Middle frontal gyrus (tissue), 1 donor: ENCODE results near the gene PMPCA.
"Not testable (repeated sequence)": the region's sequence is repeated elsewhere in the genome, so short reads cannot be mapped to it uniquely, and the experiment has no call there.

Experiments used
- DNase-seq: peaks from one replicate; pipeline ENCODE4 v3.0.0-alpha.2; 2015; ENCODE audit warnings: low spot score; ENCODE audit errors: extremely low spot score

PMPCA gene

DNA sequence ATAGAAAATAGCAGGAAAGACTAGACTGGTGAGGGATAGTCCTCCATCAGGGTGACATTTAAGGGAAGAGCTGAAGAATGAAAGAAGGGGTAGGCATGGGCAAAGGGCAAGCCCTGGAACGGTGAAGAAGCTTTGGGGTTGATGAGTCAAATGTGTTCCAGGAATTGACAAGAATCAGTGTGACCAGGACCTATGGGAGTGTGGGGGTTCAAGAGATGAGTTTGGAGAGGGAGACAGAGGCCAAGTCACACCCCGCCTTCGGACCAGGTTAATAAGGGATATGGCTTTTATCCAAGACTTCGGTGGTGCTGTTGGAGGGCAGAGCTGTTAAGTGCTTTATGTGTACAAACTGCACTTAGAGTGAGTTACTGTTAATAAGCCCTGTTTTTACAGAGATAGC lies 920 bp downstream of the PMPCA start:
- DNase-seq = no peak

DNA sequence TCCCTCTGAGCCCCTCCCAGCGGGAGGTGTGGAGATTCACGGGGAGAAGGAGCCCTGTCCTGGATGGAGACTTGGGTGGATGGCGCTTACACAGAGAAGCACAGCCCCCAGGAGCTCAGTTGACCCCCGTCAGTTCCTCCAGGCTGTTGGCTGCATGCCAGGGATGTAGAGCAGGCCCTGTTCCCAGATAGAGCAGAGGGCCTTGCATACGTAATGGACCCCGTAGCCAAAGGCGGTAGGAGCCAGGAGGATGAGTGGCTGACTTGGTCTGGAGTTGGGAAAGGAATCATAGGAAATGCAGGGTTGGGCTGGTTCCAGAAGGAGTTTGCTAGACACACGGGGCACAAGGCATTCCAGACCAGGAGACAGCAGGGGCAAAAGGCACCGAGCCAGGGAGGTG lies 2.5 kb downstream of the PMPCA start:
- DNase-seq = no peak

DNA sequence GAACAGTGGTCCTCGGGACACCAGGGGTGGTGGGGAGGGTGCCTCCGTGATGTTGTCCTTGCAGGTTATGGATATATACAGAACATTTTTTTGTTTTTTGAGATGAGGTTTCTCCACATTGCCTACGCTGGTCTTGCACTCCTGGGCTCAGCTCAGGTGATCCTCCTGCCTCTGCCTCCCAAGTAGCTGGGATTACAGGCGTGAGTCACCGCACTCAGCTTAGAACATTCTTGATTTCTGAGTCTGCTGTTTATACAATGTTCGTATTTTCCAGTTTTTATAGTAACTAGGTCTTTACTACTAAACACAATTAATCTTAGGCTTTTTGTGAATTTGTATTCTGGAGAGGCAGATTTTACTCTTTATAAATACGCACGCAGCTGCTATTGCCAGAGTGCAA lies 6.0 kb downstream of the PMPCA start:
- no peak for DNase-seq

DNA sequence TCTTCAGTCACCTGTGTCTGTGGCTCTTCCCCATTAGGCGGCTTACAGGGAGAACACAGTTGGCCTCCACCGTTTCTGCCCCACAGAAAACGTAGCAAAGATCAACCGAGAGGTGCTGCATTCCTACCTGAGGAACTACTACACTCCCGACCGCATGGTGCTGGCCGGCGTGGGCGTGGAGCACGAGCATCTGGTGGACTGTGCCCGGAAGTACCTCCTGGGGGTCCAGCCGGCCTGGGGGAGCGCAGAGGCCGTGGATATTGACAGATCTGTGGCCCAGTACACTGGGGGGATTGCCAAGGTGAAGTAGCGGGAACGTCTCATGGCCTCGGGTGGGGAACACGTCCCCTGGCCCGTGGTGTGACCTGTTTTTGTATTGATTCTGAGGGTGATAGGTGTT lies 6.5 kb downstream of the PMPCA start:
- DNase-seq = no peak

DNA sequence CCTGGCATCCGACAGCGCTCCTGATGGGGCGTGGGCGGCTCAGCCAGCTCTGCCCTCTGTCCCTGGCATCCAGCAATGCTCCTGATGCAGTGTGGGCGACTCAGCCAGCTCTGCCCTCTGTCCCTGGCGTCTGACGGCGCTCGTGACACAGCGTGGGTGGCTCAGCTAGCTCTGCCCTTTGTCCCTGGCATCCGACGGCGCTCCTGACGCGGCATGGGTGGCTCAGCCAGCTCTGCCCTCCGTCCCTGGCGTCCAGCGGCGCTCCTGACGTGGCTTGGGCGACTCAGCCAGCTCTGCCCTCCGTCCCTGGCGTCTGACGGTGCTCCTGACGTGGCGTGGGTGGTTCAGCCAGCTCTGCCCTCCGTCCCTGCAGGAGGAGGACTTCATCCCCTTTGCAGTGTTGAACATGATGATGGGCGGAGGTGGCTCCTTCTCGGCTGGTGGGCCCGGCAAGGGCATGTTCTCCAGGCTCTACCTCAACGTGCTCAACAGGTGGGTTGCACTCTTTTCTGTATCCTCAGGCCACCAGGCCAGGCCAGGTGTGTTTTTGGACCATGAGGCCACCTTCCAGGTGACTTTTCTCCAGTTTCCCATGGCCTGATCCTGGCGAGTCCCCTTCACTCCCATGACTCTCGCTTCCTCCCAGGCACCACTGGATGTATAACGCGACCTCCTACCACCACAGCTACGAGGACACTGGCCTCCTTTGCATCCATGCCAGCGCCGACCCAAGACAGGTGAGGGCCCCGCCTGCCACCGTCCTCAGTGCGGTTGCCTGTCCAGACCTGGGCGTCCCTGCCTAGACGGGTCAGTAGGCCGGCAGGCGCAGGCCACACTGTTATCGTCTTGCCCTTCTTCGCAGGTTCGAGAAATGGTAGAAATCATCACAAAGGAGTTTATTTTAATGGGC lies 8.0 kb downstream of the PMPCA start:
- no peak for DNase-seq

DNA sequence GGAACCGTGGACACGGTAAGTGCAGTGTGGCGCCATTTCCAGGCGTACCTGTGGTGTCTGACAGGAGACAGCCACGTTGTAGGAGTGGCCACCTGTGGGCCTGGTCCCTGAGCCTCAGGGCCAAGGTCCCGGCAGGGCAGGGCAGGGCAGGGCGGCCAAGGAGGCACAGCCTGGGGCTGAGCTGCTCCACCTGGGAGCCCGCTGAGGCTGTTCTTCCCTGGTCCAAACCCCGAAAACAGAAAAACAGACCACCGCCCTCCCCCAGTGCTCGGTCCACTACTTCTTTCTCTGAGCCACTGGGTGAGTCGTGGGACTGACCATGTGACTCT lies 8.6 kb downstream of the PMPCA start:
- no peak for DNase-seq

DNA sequence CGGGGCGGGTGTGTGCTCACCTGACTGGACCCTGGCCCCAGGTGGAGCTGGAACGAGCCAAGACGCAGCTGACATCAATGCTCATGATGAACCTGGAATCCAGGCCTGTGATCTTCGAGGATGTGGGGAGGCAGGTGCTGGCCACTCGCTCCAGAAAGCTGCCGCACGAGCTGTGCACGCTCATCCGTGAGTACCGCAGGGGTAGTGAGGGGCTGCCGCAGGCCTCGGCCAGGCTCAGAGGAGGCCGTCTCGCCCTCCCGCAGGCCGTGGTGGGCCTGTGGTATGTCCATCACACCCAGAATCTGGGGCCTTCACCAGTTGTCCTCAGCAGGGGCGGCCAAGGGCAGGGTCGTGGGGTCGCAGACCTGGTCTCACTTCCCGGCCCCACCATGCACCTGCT lies 11.3 kb downstream of the PMPCA start:
- no peak for DNase-seq

DNA sequence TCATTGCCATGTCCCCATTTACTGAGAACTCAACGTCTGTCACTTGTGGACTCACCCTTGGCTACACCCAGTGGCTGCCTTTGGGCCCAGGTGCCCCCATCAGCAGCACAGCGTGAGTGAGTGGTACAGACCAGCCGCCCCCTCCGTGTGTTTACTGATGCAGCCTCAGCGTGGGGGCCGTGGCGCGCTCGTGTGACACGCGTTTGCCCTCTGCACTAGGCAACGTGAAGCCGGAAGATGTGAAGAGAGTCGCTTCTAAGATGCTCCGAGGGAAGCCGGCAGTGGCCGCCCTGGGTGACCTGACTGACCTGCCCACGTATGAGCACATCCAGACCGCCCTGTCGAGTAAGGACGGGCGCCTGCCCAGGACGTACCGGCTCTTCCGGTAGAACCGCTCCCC lies 12.4 kb downstream of the PMPCA start:
- no peak for DNase-seq

DNA sequence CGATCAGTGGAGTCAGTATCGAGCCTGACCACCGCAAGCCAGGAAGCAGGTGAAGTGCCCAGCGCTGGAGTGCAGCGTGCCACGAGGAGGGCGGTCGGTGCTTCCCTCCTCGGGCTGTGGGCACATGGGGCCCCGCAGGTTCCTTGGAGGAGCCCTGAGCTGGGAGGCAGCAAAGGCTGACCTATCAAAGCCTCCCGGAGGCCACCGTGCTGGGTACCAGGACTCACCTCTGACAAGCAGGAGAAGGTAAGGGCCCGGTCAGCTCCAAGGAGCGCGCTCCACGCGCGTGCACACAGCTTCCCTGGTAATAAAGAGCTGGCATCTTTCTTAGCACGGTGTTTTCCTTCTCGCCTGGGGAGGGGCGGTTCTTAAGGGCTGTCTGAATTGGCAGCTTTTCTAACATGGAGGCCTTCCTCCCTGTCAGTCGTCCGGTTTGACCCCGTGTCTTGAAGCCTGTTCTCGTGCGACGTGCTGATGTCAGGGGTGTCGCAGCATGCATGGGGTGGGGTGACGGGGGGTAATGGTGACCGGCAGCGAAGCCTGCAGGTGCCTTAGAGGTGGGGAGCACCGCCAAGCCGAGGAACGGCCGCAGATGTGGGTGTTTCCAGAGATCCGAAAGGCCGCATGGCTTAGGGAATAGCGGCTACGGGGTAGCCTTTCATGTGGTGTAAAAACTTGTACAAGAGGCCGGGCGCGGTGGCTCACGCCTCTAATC lies 13.1 kb downstream of the PMPCA start:
- DNase-seq = no peak

DNA sequence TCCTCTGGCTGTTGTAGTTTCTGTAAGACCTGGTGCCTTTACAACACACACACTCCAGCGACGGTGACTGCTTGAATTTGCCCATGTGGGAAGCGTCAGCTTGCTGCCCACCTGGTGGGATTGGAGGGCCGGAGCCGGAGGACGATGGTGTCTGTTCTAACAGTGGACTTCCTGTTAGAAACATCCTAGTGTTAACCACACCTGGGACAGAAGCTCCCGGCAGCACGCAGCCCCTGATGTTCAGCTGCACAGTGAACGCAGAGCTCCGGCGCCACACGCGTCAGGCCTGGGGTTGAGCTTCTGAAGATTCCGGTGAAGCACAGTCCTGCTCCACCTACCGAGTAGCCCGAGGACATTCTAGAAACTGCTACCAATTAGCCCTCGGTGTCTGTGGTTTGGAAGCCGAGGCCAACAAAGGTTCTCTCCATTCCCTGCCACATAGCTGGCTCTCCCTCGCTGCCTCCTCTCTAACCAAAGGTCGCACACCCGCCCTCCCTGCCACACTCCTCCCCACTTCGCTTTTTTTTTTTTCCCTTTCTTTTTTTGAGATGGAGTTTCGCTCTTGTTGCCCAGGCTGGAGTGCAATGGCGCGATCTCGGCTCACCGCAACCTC lies 14.4 kb downstream of the PMPCA start:
- no peak for DNase-seq

DNA sequence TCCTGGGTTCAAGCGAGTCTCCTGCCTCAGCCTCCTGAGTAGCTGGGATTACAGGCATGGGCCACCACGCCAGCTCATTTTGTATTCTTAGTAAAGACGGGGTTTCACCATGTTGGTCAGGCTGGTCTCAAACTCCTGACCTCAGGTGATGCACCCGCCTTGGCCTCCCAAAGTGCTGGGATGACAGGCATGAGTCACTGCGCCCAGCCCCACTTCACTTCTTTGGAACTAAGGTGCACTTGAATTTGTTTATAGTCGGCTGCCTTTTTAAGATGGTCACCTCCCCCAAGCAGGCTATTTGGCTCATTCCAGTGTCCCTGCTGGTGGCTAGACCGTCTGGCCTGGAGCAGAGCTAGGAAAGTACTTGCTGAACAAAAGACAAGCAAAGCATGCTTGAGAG lies 14.9 kb downstream of the PMPCA start:
- DNase-seq = not testable (repeated sequence)

DNA sequence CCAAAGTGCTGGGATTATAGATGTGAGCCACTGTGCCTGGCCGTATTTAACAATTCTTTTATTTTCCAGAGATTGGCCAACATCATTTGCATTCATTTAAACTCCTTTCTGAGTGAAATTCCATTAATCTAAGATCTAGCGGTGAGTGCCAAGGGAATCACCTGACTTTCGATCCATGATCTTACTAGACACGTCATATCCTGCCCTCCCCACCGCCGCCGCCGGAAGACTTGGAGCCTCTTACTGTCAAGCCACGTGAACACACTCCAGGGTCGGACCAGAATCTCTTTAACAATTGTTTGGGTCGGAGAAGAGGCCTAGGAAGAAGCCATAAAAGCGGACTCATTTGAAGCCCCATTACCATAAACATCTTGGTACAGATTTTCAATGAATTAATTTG lies 16.3 kb downstream of the PMPCA start:
- DNase-seq = no peak

DNA sequence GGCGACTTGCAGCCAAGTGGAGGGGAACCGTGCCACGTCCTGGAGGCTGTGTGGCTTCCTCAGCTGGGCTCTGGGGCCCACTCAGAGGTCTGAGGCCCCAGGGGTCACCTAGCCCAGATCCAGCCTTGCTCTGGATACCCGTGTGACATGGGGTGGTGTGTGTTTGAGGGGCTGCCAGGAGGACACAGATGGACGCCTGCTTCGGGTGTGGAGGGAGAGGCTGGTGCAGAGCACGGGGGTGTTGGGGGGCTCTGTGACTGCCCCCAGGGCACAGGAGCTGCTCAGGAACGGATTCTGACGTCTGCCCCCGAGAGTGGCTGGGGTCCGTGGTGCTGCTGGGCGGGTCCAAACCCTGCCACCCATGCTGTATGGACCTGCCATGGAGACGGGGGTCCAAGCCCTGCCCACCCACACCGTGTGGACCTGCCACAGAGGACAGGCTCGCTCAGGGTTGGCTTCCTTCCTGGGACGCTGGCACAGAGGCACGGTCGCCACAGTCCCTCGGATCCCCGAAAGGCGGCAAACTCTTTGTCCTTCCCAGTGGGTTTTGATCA lies 18.7 kb downstream of the PMPCA start:
- no peak for DNase-seq

DNA sequence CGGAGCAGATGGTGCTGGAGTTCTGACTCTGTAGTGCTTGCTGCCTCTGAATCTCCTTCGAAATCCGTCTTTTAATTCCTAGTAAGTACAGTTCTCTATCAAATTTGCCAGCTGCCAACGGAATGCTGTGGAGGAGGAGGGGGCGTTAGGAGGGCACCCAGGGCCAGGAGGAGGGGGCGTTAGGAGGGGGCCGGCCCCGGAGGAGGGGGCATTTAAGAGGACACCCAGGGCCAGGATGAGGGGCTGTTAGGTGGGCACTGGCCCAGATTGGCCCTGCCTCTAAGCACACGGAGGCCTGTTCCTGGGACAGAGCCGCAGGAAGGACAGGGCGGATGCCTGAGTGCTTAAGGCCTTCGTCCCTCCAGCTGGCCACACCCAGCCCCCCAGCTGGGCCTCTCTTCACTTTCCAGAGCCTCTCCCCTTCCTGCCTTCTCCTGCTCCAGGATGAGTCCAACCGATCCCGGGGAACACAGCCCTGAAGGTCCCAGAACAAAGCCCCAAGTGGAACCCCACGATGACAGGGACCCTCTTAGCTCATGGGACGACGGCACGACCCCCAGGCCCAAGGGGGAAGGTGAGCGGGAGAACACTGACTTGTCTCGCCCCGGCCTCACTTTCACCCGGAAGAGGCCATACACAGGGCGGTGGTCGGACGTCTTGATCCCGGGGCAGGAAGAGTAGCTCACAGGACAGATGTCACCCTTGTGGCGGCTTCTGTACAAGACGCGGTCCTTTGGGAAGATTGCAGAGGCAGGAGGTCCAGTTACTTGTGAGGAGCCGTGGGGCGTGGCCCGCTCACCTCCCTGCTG lies 19.4 kb downstream of the PMPCA start:
- DNase-seq = no peak

DNA sequence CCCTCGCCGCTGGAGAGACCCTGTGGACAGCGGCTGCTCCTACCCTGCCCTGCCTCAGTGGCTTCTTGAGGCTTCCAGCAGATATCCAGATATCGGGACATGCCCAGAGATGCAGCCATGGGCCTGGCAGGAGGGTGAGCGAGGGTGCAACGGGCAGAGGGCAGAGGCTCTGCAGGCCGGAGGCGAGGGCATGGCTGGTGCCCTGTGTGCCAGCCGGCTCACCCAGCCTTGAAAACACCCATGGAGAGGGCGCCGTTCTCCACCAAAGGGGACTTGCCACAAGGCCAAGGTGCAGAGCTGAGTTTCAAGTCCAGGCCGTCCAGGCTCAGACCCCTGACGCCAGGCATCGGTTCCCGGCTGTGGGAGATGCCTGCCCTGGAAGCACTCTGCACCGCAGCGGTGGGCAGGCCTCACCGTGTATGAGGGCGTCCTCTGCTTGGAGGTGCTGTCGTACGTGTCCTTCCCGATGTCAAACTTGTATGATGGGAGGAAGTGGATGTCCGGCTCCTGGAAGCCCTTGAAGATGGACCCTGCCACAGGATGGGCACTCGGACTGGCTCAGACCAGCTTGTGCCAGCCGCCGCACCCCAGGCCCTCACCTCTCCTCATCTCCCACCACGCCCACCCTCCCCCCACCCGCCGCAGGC lies 20.3 kb downstream of the PMPCA start:
- DNase-seq = no peak

DNA sequence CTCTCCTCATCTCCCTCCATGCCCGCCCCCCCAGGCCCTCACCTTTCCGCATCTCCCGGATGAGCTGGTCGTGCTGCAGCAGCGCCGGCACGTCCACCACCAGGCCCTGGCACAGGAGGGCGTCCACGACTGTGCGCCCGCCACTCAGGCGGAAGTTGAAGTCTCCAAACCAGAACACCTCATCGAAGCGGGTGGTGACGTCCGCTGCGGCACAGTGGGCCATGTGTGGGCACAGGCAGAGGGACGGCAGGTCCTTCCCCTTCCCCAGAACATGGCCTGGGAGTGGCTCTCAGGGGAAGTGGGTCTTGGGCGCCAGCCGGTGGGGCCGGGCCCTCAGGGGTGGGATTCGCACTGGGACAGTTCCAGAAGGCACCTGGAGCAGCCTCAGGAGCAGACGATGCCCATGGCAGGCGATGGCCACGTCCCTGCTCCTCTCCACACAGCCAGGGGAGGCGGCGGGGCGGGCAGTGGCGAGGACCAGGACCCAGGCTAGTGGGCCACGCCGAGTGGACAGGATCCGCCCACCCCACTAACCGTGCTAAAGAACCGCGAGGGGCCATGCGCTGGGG lies 21.4 kb downstream of the PMPCA start:
- DNase-seq = no peak

DNA sequence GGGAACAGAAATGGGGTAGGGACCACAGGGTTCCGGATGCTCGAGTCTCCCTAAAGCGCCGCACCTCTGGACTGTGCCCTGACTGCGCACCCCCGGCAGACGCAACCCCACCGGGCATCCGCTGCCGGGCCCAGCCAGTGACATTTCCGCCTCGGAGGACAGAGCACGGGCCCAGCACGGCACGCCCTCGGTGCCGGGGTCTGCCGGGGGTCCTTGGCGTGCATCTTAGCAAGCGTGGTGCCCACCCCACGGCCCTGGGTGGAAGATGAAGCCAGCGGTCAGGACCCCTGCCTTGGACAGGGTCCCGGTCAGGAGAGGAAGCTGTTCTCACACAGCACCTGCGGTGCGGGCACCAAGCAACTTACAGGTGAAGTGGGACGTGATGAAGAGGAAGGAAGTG lies 22.1 kb downstream of the PMPCA start:
- no peak for DNase-seq

DNA sequence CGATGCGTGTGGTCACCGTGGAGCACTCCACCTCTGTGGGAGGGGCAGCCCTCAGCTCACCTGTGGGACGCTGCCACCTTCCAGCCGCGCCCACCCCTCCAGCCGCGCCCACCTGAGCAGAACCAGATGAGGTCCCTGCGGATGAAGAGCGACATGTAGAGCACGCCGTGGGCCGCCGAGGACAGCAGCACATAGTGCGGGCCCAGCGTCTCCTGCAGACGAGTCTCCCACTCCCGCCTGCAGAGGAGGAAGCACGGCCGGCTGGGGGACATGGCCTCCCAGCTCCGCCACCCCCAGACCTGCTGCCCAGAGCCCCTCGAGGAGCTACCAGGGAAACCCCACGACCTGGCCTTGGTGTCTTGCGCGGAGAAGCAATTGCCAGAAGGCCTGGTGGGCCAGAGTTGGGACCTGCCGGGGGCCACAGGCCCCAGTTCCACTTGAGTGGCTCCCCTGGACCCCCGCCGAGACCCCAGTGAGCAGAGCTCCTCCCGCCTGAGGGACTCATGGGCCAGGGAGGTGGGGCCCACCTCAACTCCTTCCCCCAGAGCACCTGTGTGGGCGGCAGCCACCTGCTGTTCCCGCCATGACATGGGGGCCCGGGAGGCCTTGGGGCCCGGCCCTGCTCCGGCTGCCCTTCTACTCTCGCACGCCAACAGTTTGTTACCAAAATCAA lies 22.7 kb downstream of the PMPCA start:
- DNase-seq = no peak

DNA sequence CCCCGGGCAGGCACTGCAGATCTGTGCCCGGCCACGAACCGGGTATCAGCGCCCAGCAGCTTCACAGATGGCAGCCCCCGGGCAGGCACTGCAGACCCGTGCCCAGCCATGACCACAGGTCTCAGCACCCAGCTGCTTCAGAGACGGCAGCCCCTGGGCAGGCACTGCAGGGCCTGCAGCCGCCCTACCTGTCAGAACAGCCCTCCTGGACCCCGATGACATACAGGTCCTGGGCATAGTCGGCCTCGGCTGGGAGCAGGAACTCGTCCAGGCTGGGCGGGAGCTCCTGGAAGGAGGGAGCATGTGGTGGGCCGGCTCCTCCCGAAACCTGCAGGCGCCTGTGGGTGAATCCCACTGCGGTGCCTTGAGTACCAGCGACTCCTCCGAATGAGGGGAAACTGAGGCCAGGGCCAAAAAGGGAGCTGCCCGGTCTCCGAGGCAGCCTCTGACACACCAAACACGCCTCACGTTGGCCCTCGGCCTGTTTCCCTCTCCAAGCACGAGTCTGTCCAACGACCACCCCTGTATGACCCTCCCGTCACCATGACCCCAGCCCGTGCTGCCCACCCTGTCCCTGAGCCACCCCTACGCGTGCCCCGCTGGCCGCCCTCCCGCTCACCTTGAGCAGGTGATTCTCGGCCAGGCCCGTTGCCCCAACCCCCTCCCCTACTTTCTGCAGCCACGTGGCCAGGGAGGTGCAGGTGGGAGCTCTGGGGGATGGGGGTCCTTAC lies 23.6 kb downstream of the PMPCA start:
- no peak for DNase-seq
